ENCODE data around the gene MTHFD2L. TPM values are rescaled to one million over a fixed set of nuclear protein-coding genes. Genes with fewer than 3 reads are reported as not detected.

MTHFD2L gene
- total and polyA plus RNA-seq, 2 of the 8 experiments (the other 6 are each of a cell fraction or from before 2014, with no cell fraction given), result 5.4 to 15.0 TPM

- peak overlapping the region; percentile 75 to 78 for H3K4me2 ChIP-seq (ENCODE audit: insufficient read depth in 1 of 2, low read depth in 2 of 2, low read length in 2 of 2)
- 56% methylated on average over 2 of the region's 2 CpGs; no CpG with 5 or more reads in 1 of the 2 experiments for WGBS, 2 experiments (ENCODE audit: extremely low coverage in 1 of 2, insufficient coverage in 1 of 2, insufficient read length in 1 of 2, insufficient replicate concordance in 2 of 2, low coverage in 1 of 2, low lambda C conversion rate in 2 of 2, missing lambda C conversion rate in 1 of 2)
- H3K4me1 ChIP-seq (replicated peaks in 1 of 4; ENCODE audit: control insufficient read depth in 3 of 4, insufficient read depth in 4 of 4, low read length in 3 of 4), result peaks cover 0 to 4% (median 2%) of the 10 kb centered on the region in 4 experiments; a peak in 2 of 7 replicates
- peaks cover 0 to 13% (median 0%) of the 10 kb centered on the region in 4 experiments; a peak in 3 of 8 replicates for H3K36me3 ChIP-seq (ENCODE audit: control insufficient read depth in 2 of 4, insufficient read depth in 4 of 4, low read length in 3 of 4)
- H3K4me3 ChIP-seq (ENCODE audit: extremely low read depth in 1 of 4, insufficient read depth in 2 of 4, low read depth in 3 of 4, low read length in 4 of 4), result peak overlapping the region; percentile 72 to 82 (median 78); a peak in 7 of 8 replicates
- H4K5ac ChIP-seq (ENCODE audit: insufficient read length, low read depth, low read length), result no peak overlapping the region
- H2BK120ac ChIP-seq (replicated peaks; ENCODE audit: low read depth, low read length), result no peak overlapping the region
- H3K9ac ChIP-seq (replicated peaks in 1 of 4; ENCODE audit: extremely low read depth in 1 of 4, low read depth in 3 of 4, low read length in 3 of 4), result peak overlapping the region in 2 of 4 experiments; percentile 75 to 76; a peak in 4 of 7 replicates
- no peak overlapping the region for H2BK15ac ChIP-seq (ENCODE audit: low read length)
- H2AK5ac ChIP-seq (ENCODE audit: low read depth, low read length), result no peak overlapping the region
- H3K14ac ChIP-seq (ENCODE audit: insufficient read length), result no peak overlapping the region
- peaks cover 0 to 49% of the 10 kb centered on the region in 2 experiments; a peak in 3 of 4 replicates for H3K79me2 ChIP-seq (ENCODE audit: control insufficient read depth in 1 of 2, insufficient read depth in 2 of 2, low read length in 2 of 2)
- no peaks in the 10 kb centered on the region for H3K79me1 ChIP-seq (ENCODE audit: low read depth, low read length)
- DNase-seq (ENCODE audit: low read depth in 1 of 2, low spot score in 2 of 2), result no peak
- POLR2A ChIA-PET (ENCODE audit: partially characterized antibody), result interaction anchor here (0.9 to 1.4 kb wide), 3 partner anchors 10 to 158 kb away, joined by 3 to 7 read pairs (median 3); partner anchors contain the start of gene CXCL5
- H2BK12ac ChIP-seq (ENCODE audit: low read depth, low read length), result no peak overlapping the region
- no peaks in the 10 kb centered on the region for H3K27me3 ChIP-seq (replicated peaks in 1 of 4; ENCODE audit: control insufficient read depth in 3 of 4, extremely low read depth in 1 of 4, insufficient read depth in 3 of 4, low read length in 3 of 4)
- H3K18ac ChIP-seq (ENCODE audit: extremely low read depth, low read length), result no peak overlapping the region
- no peak overlapping the region for H4K91ac ChIP-seq (replicated peaks; ENCODE audit: insufficient read length, low read length)
- H3K27ac ChIP-seq (ENCODE audit: low read depth, low read length), result peak overlapping the region; percentile 51; the same call in 1 of the 2 replicates
- no peak overlapping the region for H4K8ac ChIP-seq (ENCODE audit: extremely low read depth, insufficient read depth, low read length)
- no peak overlapping the region for H3K23ac ChIP-seq (ENCODE audit: insufficient read length)
- 0 out of 2 replicates have a peak, but pooled peaks cover 4% of the 10 kb centered on the region for H3K23me2 ChIP-seq (ENCODE audit: low read depth, low read length)
- no peak overlapping the region for H2BK20ac ChIP-seq (ENCODE audit: low read length)
- no peak overlapping the region for H3K56ac ChIP-seq (replicated peaks; ENCODE audit: insufficient read length, low read depth, low read length)
- H4K20me1 ChIP-seq (replicated peaks in 1 of 2; ENCODE audit: control insufficient read depth in 1 of 2, insufficient read depth in 2 of 2, low read length in 2 of 2), result peaks cover 0 to 2% of the 10 kb centered on the region in 2 experiments
- CTCF ChIA-PET (ENCODE audit: partially characterized antibody), result no interaction called here
- no peaks in the 10 kb centered on the region for H3K9me3 ChIP-seq (ENCODE audit: insufficient read depth in 2 of 2, low read depth in 1 of 2, low read length in 1 of 2)
- H2BK5ac ChIP-seq (ENCODE audit: low read depth, low read length), result peak overlapping the region; percentile 93; the same call in 1 of the 2 replicates
- peak overlapping the region; percentile 60 for H2AFZ ChIP-seq (ENCODE audit: low read length)
- no peak overlapping the region for H3K4ac ChIP-seq (replicated peaks; ENCODE audit: insufficient read length, low read depth, low read length)
- FAIRE-seq, result no peak
- TF ChIP-seq SIRT6 (IDR thresholded peaks at IDR 0.05; ENCODE audit: low read length), result no peak
- no peak for TF ChIP-seq RFX5 (IDR thresholded peaks at IDR 0.05; ENCODE audit: borderline replicate concordance, low read depth, low read length)
- TF ChIP-seq POU5F1 (IDR thresholded peaks at IDR 0.05; ENCODE audit: low read depth, low read length), result no peak
- TF ChIP-seq SP1 (IDR thresholded peaks at IDR 0.05; ENCODE audit: low read depth, low read length), result no peak
- TF ChIP-seq JUND (IDR thresholded peaks at IDR 0.05; ENCODE audit: low read length), result no peak
- no peak for TF ChIP-seq RBBP5 (IDR thresholded peaks at IDR 0.05; ENCODE audit: borderline replicate concordance, low read depth, low read length)
- TF ChIP-seq CREB1 (IDR thresholded peaks at IDR 0.05), result no peak
- TF ChIP-seq, protein P1, sequence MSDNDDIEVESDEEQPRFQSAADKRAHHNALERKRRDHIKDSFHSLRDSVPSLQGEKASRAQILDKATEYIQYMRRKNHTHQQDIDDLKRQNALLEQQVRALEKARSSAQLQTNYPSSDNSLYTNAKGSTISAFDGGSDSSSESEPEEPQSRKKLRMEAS (IDR thresholded peaks at IDR 0.05), result no peak
- TF ChIP-seq EGR1 (IDR thresholded peaks at IDR 0.05; ENCODE audit: borderline replicate concordance, low read depth, low read length), result no peak
- TF ChIP-seq BRCA1 (IDR thresholded peaks at IDR 0.05; ENCODE audit: low read depth, low read length), result no peak
These were observed 764 bp upstream of the MTHFD2L start for GRCh38 chr4:74157154-74157553.

Measured in H1 (cell line).